Measurements from ENCODE around the gene IMP4.

DNA sequence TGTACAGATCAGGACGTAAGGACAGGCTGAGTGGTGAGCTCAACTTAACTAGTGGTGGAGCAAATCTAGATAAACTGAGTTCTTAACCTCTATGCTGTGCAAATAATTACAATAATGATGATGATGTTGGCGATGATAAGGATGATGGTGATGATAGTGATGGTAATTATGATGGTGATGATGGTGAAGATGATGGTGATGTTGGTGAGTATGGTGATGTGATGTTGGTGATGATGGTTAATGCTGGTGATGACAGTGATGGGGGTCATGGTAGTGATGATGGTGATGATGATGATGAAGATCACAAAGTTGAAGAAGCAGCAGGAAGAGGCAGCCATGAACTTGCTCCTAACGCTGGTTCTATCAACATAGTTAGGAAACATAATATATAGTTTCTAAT is 38.0 kb upstream of the IMP4 start:
- TF ChIP-seq CTCF (IDR thresholded peaks at IDR 0.05) (no peak), POLR2AphosphoS5 (IDR thresholded peaks at IDR 0.05) (no peak), POLR2A (IDR thresholded peaks at IDR 0.05) (no peak)
